Measurements from ENCODE around the gene GGN.
A peak's percentile ranks its signal among the peaks of the same experiment; 100 is the strongest.

The GGN gene

GRCh38 chr19:38395381-38396114 is 7.7 kb upstream of the GGN start:
- in situ Hi-C loops (cut with MboI; ENCODE audit: low sequenced_read_pairs, unreplicated experiment): no loop called here
- TF ChIP-seq CTCF (IDR thresholded peaks at IDR 0.05; ENCODE audit: borderline replicate concordance, control extremely low read depth, extremely low read depth, insufficient read depth, missing control alignments): no peak
- peak; percentile 72 for DNase-seq (ENCODE audit: low spot score)

GRCh38 chr19:38394488-38394887 is 6.7 kb upstream of the GGN start:
- no peak for TF ChIP-seq CTCF (IDR thresholded peaks at IDR 0.05; ENCODE audit: borderline replicate concordance, control extremely low read depth, extremely low read depth, insufficient read depth, missing control alignments)
- in situ Hi-C loops (cut with MboI; ENCODE audit: low sequenced_read_pairs, unreplicated experiment): no loop called here
- peak; percentile 86 for DNase-seq (ENCODE audit: low spot score)

- no peak for DNase-seq (ENCODE audit: low spot score)
- no peak for TF ChIP-seq CTCF (IDR thresholded peaks at IDR 0.05; ENCODE audit: borderline replicate concordance, control extremely low read depth, extremely low read depth, insufficient read depth, missing control alignments)
- in situ Hi-C loops (cut with MboI; ENCODE audit: low sequenced_read_pairs, unreplicated experiment): no loop called here
Observed at GRCh38 chr19:38392707-38393308, 5.0 kb upstream of the GGN start.

GRCh38 chr19:38391911-38392464 is 4.2 kb upstream of the GGN start:
- no peak for TF ChIP-seq CTCF (IDR thresholded peaks at IDR 0.05; ENCODE audit: borderline replicate concordance, control extremely low read depth, extremely low read depth, insufficient read depth, missing control alignments)
- no peak for DNase-seq (ENCODE audit: low spot score)
- in situ Hi-C loops (cut with MboI; ENCODE audit: low sequenced_read_pairs, unreplicated experiment): no loop called here

- in situ Hi-C loops (cut with MboI; ENCODE audit: low sequenced_read_pairs, unreplicated experiment): no loop called here
- TF ChIP-seq CTCF (IDR thresholded peaks at IDR 0.05; ENCODE audit: borderline replicate concordance, control extremely low read depth, extremely low read depth, insufficient read depth, missing control alignments): no peak
- DNase-seq (ENCODE audit: low spot score): no peak
Observed at GRCh38 chr19:38389957-38390924, 2.4 kb upstream of the GGN start.
